GM19324 (cell line): ENCODE data around the gene CAMP.
"Not testable (repeated sequence)": the region's sequence is repeated elsewhere in the genome, so short reads cannot be mapped to it uniquely, and the experiment has no call there.

Experiments
- ATAC-seq: cut with Tn5 transposase; IDR thresholded peaks from one replicate; pipeline ENCODE4 v1.9.1; 2021; ENCODE audit warnings: mild to moderate bottlenecking, moderate library complexity; ENCODE audit not compliant: unreplicated experiment, low FRiP score

CAMP gene

DNA sequence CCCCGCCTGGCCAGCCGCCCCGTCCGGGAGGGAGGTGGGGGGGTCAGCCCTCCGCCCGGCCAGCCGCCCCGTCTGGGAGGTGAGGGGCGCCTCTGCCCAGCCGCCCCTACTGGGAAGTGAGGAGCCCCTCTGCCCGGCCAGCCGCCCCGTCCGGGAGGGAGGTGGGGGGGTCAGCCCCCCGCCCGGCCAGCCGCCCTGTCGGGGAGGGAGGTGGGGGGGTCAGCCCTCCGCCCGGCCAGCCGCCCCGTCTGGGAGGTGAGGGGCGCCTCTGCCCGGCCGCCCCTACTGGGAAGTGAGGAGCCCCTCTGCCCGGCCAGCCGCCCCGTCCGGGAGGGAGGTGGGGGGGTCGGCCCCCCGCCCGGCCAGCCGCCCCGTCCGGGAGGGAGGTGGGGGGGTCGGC, 11.5 kb upstream of the CAMP start:
- not testable (repeated sequence) for ATAC-seq

DNA sequence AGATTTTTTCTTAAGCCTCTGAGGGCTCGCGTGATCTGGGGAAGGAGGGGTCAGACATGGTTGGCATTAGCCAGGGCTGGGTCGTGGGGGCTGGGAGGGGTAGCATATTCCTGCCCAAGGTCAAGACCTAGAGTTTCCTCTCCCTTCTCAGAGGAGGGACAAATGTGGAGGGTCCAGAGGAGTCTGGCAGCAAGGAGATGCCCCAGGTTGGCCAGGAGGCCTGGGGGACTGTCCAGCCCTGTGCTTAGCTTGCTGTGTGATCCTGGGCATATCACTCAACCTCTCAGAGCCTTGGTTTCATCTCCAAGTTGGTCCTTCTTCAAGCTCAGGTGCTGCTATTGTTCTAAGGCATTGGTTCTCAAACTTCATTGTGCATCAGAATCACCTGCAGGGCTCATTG, 9.1 kb upstream of the CAMP start:
- no peak for ATAC-seq

DNA sequence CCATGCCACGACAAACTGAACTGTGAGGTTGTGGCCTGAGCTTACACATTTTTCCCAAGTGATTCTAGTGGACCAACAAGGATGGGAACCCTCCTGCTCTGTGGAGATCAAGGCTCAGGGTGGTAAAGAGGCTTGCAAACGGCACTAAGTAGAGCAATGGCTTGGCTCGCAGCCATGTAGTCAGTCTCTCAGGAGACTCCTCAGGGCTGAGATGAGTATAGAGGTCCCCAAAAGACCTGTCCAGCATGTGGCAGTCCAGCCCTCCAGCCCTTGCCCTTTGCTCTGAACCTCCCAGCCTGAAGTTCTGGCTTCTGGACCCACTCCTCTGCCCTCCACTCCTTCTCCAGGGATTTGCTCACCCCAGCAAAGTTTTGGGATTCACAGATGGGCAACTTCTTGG, 8.3 kb upstream of the CAMP start:
- ATAC-seq = no peak

DNA sequence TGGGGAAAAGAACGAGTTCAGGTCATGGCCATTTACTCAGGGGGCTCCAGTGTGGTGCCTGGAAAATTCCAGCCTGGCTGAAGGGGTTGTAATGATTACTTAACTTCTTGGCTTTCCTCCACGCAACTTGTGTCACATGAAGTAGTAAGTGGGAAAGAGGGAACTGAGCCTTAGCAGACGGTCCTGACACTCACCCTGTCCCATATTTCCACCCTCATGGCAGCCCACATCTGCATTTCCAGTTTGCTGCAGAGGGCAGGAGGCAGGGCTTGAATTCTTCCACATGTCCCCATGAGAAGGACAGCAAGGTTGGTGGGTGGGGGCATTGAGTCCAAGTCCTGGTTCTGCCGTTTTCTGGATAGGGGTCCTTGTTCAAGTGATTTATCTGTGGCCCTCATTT, 7.8 kb upstream of the CAMP start:
- ATAC-seq = no peak

DNA sequence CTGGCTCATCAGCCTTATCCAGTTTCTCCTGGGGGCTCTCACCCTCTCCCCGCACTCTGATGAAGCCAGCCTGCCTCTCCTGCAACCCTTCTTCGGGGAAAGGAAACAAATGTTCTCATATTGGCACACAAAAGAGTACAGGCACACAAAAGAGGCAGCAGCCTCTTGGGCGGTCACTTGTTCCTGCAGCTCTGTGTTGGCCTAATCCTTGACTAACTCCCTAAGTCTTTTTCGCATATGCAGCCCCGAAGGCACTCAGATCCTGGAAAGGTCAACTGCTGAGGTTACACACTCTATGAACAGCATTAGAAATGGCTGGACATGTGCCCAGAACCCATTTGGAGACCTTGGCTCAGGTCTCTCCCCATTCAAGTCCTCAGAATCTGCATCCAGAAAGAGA, 7.4 kb upstream of the CAMP start:
- ATAC-seq = no peak

DNA sequence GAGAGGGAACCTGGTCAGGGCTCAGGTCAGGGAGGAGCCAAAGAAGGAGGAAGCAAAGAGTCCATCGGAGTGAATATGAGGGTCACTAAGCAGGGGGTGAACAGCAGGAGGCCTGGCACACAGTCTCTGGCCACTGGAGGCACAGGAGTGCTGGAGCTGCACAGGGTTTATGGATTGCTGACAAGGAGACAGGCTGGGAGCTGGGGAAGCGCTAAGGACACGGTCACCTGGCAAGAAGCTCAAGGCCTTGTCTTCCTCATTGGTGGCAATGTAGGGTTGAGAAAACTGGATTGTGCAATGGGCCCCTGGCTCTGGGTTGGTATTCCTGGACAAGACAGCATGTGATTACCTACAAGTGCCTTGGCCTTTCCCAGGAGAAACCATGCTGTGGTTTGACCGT, 5.8 kb upstream of the CAMP start:
- ATAC-seq = no peak

DNA sequence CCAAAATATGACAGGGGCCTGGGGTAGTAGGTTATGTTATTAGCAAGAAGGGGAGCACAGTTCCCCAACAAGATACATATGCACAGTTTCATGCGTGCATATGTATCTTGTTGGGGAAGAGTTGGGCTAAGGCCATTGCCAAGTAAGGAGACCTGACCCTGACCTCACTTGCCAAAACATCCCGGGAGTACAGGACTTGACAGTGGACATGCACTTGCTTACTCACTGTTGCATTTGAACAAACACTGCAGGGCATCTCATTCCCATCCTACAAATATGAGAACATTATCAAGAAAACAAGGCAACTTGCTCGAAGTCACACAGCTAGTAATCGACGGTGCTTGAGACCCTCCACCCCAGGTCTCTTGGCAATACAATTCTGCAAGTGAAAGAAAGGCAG, 4.8 kb upstream of the CAMP start:
- ATAC-seq = no peak

DNA sequence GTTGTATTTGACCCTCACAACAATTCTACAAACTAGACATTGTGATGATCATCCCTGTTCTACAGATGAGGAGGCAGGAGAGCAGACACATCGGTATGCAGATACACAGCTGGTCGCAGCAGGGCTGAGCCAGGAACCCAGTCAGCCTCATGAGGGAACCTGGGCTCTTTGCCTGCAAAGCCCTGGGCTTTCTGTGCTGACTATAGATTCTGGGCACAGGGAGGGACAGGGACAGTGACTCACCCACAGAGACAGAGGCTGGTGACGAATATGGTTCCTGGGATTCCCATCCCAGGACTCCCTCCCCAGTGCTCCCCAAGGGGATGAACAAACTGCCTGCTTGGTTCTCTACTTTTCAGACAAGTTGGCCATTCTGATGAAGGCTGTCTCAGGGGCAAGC, 3.8 kb upstream of the CAMP start:
- ATAC-seq = no peak

DNA sequence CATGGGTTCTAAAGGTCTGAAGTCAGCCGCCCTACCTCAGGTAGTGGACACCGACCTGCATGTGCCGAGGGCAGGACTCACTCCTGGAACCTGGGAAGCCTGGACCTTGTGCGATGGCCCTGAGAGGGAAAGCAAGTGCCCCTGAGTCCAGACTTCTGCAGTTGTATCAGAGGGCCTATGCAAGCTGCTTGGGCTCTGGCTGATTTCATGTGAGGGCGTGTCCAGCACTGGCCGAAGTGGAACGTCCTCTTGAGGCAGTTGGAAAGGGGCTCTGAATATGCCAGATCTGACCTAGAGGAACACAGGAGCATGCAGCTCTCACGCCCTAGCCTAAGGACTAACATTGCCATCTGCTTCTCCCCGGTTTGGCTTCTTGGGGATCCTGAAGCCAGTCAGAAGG, 2.5 kb upstream of the CAMP start:
- no peak for ATAC-seq

DNA sequence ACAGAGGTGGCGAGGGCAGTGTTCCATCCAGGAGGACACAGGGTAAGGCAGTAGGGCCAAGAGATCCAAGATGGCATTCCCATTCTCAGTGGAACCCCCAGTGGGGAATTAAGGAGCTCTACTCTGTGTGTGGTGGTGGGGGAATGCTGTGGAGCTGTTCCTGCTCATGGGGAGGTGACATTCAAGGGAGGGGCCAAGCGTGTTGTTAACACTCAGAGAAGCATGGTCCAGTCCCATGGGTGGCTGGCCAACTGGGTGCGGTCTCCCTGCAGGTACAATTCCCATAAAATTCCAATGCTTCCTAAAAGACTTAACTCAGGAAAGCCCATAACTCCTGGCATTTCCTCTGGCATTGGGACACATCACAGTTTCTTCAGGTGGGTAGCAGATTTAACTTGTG, 2.3 kb downstream of the CAMP start:
- ATAC-seq = no peak

DNA sequence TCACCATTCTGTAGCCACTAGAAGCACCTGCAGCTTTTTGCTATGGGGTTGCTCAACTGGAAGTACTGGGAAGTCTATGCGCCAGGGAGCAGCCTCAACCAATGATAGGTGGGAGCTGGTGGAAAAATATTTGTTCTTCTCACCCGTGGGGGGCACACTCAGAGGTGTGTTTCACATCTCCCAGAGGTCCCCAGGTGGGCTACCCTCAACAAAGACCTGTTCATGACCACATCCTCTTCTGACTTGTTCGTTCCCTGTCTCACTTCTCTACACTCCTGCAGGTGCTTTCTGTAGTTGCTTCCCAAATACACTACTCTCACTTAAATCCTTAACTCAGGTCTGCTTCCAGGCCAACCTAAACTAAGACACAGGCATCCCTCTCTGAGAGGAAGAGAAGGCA, 3.6 kb downstream of the CAMP start:
- ATAC-seq = no peak

DNA sequence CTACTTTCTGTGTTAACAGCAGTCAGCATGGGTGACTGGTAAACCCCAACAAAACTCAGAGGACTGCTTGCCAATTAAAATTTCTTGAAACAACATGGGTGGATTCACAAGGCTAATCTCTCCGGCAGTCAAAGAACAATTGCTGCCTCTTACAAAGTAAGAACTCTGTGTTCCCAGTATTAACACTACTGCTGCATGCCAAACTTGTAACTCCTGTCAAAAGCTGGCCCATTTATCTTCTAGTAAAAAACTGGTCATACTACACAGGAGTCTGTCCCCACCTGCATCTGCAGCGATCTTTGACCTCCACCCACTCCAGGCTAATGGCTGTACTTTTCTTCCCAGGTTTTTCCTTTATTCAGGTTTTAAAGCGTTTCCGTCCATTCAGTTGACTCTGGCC, 8.9 kb downstream of the CAMP start:
- ATAC-seq = no peak

DNA sequence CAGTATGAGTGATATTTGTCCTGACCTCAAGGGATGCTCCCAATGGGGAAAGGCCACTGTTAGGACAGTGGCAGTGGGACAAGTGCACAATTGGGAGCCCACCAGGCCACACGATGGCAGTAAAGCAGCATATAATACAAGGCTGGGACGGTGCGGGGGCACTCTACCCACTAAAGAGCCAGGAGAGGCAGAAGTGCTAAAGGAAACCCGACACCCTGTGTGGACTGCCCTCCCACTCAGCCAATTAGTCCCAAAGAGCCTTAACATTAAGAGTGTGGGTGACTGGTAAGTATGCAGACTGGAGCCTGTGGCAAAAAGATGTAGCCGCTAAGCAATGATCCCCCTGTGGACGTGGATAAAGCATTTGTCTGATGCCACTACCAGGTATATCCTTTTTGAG, 9.4 kb downstream of the CAMP start:
- ATAC-seq = no peak

DNA sequence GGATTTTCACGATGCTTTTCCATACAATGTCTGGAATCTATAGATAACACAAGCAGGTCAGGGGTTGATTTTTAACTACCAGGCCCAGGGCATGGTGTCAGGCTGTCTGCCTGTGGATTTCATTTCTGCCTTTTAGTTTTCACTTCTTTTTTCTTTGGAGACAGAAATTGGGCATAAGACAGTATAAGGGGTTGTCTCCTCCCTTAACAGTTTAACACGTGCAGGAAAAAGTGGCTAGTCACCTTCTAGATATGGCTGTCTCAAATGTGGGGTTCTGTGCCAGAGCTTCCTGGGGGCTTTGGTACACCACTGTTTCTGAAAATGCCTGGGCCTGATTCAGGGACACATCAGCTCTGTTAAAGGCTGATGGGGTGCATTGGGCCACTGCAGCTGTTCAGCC, 10.2 kb downstream of the CAMP start:
- no peak for ATAC-seq

DNA sequence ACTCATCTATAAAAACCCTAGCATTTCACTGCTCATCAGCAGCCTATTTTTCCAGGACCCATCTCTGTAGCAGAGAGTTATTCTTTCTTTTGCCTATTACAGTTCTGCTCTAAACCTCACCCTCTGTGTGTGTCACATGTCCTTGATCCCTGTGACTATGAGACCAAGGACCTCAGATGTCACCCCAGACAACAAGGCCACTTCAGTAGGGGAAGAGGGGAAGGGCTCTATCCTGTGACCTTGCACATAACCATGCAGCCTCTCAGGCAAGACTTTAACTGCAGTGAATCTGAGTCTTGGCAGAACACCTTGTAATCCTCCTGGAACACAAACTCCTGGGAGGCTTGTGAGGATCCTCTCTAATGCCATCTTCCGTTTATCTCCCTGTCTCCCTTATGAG, 13.2 kb downstream of the CAMP start:
- ATAC-seq = no peak

DNA sequence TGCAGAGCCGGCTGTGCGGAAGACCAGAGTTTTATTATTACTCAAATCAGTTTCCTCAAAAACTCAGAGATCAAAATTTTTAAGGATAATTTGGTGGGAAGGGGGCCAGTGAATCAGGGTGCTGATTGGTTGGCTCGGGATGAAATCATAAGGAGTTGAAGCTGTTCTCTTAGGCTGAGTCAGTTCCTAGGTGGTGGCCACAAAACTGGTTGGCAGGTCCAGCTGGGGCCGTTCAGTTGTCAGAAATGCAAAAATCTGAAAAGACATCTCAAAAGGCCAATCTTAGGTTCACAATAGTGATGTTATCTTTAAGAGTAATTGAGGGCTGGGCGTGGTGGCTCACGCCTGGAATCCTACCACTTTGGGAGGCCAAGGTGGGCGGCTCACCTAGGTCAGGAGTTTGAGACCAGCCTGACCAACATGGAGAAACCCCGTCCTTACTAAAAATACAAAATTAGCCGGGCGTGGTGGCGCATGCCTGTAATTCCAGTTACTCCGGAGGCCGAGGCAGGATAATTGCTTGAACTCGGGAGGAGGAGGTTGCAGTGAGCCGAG, 15.3 kb downstream of the CAMP start:
- ATAC-seq = no peak

DNA sequence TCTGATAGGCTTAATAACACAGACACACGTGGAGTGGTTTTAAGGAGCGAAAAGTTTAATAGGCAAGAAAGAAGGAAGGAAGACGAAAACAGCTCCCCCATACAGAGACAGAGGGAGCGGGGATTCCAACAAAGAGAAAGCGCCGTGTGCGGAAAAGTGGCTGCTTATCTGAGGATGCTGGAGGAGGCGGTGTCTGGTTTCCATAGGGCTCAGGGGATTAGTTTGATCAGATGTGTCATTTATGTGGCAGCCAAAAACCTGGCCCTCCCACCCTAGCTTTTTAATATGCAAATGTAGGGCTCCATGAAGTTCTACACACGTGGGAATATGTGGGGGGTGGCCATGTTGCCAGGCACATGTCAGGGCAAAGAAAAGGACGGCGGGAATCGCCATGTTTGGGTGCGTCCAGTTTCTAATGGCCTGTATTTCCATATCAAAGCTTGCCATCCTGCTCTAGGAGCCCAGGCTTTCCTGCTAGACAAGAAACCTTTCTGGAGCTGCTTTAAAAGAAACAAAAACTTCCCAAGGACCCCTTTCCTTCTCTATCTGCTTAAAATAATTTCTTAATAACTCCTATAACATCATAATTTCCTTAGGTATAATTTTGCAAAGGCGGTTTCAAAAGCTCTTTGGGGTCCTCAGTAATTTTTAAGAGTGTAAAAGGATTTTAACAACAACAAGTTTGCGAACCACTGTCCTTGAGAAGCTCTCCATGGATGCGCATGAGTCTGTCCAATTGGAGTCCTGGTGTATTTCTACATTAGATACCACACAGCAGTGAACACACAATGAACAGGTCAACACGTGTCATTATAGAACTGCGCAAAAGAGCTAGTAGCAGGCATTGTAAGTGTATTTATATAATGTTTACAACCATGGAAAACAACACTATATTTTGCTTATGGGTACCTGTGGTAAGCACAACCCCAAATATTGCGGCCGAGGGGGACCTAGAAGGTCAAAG, 17.0 kb downstream of the CAMP start:
- ATAC-seq = no peak

DNA sequence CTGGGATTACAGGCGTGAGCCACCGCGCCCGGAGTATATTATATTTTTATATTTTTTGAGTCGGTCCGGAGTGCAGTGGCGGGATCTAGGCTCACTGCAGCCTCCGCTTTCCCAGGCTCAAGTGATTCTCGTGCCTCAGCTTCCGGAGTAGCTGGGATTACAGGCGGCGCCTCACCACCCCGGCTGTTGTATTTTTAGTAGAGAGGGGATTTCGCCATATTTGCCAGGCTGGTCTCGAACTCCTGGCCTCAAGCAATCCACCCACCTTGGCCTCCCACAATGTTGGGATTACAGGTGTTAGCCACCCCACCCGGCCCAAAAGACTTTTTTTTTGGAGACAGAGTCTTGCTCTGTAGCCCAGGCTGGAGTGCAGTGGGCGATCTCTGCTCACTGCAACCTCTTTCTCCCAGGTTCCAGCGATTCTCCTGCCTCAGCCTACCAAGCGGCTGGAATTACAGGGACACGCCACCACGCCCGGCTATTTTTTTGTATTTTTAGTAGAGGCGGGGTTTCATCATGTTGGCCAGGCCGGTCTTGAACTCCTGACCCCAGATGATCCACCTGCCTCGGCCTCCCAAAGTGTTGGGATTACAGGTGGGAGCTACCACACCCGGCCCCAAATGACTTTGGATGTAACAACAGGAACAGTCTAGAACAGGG, 18.6 kb downstream of the CAMP start:
- no peak for ATAC-seq

DNA sequence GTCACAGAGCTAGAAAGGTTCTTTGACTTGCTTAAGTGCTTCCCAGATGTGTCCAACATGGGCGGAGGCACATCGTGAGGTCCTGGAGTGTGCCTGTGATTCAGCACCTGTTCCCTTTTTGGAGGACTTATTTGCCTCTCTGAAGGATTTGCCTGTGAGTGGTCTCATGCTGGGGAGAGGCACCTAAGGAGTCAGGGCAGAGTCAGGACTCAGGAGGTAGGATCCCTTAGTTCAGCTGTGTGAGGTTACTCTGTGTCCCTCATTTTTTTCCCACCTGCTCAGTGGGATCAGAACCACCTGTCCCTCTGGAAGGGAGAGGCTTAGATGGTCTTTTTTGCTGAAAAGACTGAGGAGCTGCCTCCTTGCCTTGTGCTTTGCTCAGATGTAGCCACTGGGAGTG, 20.6 kb downstream of the CAMP start:
- no peak for ATAC-seq

DNA sequence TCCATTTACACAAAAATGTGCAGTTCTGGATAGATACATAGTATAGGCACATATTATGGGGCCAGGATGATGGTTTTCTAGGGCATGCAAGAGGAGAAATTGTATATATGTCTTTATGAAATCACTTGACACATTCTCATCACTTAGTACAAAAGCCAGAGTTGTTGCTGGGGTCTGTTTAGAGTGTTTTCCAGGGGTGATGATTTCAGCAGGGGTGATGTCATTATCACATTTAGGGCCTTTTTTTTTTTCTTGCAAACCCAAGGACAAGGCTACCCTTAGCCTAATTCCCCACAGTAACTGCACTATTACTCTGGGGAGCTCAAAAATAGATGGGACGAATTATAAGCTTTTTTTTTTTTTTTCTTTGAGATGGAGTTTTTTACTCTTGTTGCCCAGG, 21.2 kb downstream of the CAMP start:
- no peak for ATAC-seq

DNA sequence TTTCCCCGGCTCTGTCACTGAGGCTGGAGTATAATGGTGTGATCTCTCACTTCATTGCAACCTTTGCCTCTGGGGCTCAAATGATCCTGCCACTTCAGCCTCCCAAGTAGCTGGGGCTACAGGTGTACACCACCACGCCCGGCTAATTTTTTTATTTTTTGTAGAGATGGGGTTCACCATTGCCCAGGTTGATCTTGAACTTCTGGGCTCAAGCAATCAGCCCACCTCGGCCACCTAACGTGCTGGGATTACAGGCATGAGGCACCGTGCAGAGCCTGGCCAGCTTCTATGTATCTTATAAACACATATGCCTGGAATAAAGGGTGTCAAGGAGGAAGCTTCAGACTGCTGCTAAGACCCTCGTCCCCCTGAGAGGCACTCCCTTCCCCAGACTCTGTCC, 21.8 kb downstream of the CAMP start:
- no peak for ATAC-seq

DNA sequence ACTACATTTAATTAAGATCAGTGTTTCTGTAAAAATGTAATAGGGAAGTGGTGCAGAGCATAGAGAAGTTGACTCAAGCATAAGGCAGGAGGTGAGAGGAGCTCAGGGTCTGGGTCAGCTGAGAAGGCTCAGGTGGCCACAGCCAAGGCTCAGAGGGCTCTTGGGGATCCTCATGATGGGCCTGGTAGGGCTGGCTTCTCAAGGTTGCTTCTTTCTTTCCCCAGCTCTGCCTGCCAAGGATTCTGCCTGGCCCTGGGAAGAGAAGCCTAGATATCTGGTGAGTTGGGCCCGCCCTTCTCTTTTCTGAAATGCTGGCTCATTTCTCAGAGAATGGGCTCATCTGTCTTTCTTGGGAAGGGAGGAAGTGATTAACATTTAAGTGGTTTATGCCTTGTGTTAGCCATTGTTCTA, 24.1 kb downstream of the CAMP start:
- no peak for ATAC-seq
